Cerebellar cortex (tissue), 1 donor: Measurements from ENCODE around the gene NOS1AP.
A peak's percentile ranks its signal among the peaks of the same experiment; 100 is the strongest.

Experiments used
- DNase-seq: peaks from one replicate; pipeline ENCODE4 v3.0.0-alpha.2; 2015; ENCODE audit warnings: low spot score

The NOS1AP gene

GRCh38 chr1:162253790-162254189, 184.3 kb downstream of the NOS1AP start:
- no peak for DNase-seq

GRCh38 chr1:162256287-162256686, 186.8 kb downstream of the NOS1AP start:
- DNase-seq = no peak

- DNase-seq = no peak
Measured at GRCh38 chr1:162258394-162258793, 188.9 kb downstream of the NOS1AP start.

- DNase-seq = no peak
Measured at GRCh38 chr1:162259894-162260455, 190.5 kb downstream of the NOS1AP start.

- no peak for DNase-seq
Measured at GRCh38 chr1:162264108-162264507, 194.6 kb downstream of the NOS1AP start.

GRCh38 chr1:162265983-162266382, 196.5 kb downstream of the NOS1AP start:
- no peak for DNase-seq

GRCh38 chr1:162270016-162270770, 200.7 kb downstream of the NOS1AP start:
- no peak for DNase-seq

DNA sequence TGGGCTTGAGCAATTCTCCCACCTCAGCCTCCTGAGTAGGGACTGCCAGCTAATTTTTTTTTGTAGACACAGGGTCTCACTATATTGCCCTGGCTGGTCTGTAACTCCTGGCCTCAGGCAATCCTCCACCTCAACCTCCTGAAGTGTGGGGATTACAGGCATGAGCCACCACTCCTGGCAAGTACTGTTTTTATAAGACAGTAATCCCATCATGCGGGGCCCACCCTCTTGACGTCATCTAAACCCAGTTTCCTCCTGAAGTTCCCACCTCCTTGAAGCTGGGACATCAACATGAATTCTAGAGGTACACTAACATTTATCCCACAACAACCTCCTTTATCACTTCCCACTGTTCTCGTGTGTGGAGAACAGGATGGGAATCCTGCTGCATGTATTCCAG, 202.5 kb downstream of the NOS1AP start:
- no peak for DNase-seq

- DNase-seq = no peak
Measured at GRCh38 chr1:162272419-162272818, 202.9 kb downstream of the NOS1AP start.

DNA sequence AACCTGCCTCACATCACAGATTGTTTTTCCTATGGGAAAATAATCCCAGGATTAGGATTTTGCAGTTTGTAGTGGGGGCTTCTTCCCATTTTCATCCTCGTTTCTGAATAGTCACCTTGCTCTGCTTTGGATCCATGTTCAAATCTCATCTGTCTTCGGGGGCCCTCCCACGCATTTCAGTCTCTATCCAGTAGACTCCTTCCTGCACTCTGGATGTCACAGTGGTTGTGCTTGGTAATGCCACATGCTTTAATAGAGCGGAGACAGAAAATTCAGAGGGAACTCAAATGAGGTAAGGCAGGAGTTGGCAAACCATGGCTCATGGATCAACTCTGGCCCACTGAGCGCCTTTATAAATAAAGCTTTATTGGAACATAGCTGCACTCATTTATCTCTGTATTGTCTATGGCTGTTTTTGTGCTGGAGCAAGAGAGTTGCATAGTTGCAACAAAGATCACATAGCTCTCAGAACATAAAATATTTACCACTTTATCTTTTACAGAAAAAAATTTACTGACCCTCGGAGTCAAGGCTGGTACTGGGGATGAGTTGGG, 206.2 kb downstream of the NOS1AP start:
- no peak for DNase-seq

DNA sequence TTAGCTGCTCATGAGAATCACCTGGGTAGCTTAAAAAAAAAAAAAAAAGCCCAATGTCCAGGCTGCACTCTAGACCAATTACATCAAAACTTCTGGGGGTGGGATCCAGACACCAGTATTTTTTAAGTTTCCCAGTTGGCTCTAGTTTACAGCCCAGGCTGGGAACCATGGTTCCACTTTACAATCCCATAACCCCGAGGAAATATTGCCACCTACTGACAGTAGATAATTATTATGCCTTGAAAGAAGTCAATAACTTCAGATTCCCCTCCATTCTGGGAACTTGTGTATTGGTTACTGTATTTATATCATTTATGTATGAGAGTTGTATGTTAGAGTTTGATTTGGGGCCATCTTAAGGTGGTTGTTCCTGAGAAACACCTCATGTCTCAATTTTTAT, 207.0 kb downstream of the NOS1AP start:
- peak; percentile 35 for DNase-seq

GRCh38 chr1:162279136-162279498, 209.6 kb downstream of the NOS1AP start:
- DNase-seq = peak; percentile 16

GRCh38 chr1:162281426-162281825, 211.9 kb downstream of the NOS1AP start:
- no peak for DNase-seq

DNA sequence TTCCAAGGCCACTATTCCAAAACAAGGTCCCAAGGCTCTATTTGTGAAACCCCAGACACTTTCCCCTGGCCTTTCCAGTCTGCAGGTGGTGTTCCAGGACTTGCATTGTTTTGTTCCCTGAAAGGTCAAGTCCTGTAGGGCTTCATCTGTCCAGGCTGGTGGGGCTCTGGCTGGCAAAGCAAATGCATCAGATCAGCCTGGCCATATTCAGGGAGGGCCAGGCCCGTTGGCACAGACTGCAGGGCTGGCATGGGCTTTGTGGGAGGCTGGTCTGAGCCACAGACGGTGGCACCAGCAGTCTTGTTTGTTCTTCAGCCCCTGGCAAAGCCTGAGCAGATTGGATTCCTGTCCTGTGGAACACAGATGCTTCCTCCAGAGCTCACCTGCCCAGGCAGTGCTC, 214.2 kb downstream of the NOS1AP start:
- peak; percentile 97 for DNase-seq

DNA sequence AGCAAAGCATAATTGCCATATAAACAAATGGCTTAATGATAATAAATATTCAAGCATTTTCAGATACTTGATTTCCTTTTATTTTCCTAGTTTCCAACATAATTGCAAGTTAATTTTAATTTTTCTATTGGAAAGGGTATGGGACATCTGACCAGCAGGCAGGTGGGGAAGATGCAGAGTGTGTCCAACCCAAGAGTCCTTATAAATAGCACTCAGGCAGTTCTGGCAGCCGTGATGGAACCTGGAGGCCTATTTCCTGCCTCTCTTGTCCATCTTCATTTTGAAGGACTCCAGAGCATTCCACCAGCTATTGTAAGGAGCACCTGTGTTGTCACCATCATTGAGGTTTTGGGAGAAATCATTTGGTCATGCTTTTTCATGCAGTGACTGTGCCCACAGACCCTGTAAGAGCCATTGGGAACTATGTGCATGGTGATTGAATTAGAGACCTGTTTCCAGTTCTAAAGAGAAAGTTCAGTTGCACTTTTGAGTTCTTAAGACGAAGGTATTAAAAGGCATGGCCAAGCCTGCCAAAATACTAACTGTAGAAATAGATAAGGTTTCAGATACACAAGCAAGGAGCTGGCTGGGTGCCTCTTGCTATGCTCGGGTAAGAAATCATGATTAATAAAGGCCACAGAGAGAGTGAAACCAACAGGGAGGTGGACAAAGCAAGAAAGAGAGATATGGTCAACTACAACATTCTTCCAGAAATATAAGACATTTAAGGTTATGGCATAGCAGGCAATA, 214.9 kb downstream of the NOS1AP start:
- DNase-seq = peak; percentile 69

DNA sequence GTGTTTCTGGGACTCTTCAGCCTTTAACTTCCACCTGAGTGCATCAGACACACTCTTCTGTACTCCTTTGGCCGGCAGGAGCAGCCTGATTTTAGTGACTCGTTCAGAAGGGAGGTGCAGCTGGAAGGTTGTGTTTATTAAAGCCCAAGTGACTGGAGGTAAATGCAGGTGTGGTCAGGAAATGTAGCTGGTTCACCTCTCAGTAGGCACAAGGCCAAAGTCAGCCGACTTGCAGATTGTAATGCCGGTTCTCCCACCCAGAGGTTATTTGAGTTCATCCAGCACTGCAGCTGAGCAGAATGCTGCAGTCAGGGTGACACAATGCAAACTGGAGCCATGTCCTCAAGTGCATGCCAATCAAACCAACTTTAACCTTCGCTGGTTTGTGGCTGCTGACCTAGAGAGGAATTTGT, 215.7 kb downstream of the NOS1AP start:
- DNase-seq = peak; percentile 14

DNA sequence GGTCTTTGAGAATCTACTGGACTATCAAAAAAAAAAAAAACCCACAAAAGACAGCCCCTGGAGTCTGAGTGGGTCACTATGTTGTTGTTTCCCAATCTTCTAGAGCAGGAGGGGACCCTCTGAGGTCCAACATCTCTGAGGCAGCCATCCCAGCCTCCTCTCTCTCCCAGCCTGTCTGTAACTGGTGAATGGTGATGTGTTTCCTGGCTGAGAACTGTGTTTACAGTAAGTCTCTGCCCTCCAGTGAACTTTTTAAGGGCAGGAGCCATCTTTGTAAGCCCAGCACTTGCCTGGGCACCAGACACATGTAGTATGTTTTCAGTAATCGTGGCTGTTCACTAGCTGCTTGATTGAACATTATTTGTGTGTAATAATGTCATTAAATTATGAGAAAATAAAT, 221.5 kb downstream of the NOS1AP start:
- no peak for DNase-seq

GRCh38 chr1:162292422-162292849, 222.9 kb downstream of the NOS1AP start:
- no peak for DNase-seq

- DNase-seq = no peak
Measured at GRCh38 chr1:162293073-162293692, 223.7 kb downstream of the NOS1AP start.

GRCh38 chr1:162294015-162294414, 224.5 kb downstream of the NOS1AP start:
- DNase-seq = no peak

- DNase-seq = no peak
Measured at GRCh38 chr1:162297208-162297607, 227.7 kb downstream of the NOS1AP start.

DNA sequence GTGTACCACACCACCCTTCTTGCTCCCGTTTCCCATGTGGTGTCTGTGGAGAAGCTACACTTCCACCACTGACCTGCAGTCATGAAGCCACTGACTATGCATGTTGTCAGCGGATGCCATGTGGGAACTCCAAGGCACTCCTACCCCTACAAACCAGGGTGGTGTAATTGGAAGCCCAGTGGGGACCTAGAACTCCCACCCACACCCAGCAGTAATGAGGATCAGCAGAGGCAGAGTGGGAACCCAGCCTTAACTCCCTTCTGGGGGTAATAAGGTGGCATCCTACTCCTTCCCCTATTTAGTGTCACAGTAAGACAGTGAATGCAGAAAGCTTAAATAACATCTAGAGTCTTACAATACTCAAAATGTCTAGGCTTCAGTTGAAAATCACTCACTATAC, 228.8 kb downstream of the NOS1AP start:
- DNase-seq = no peak
